SIG-M5 treated with dmso at 0.1 percent for 504 hours (cell line): Measurements from ENCODE around the gene ENTPD8.
"Not testable (repeated sequence)": the region's sequence is repeated elsewhere in the genome, so short reads cannot be mapped to it uniquely, and the experiment has no call there.

Experiments used
- DNase-seq: peaks from one replicate; lab custom pipeline; 2025; ENCODE audit not compliant: unreplicated experiment; lab: John Stamatoyannopoulos, UW

Gene ENTPD8

DNA sequence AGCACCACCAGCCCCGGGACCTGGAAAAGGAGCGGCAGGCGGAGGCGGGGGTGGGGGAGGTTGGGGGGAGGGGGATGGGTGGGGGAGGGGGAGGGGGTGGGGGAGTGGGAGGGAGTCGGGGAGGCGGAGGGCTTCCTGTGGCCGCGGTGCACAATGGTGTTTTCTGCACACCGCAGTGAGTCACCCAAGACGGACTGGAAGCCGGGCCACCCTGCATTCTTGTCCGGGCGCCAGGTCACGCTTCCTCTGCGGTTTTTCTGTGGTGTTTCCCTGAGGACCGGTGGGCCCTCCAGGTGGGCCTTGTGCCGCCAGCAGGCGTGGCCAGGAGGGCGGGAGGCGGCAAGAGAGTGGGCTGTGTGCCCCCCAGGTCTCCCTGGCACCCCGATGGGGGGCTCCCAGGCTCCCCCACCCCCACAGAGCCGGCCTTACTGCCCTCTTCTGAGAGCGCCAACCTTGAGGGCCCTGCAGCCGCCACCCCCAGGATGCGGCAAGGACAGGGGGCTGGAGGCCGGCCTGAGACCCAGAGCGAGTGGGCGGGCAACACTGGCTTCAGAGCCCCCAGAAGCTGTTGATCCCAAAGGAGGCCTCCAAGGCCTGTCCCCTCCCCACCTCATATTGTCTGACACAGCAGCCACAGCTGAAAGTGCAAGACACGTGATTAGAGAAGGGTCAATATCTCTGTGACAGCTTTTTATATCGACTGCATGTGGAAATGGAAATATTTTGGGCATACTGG is 29.3 kb downstream of the ENTPD8 start:
- DNase-seq = no peak

DNA sequence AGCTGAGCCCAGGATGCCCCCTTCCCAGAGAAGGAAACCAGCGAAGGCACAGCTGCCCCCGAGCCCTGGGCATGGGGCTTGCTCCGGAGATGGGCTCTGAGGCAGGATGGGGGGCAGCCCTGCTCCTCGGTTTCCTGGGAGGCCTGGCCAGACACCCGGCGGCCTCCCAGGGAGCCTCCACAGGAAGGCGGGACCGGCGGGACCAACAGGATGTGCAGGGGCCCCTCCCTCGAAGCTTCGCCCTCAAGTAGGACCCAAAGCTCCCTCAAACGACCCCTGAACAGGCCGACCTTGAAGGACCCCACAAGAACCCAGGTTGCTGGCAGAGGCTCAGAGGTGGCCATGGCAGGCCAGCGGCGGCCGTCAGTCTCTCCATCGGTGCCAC is 29.9 kb downstream of the ENTPD8 start:
- DNase-seq = no peak

DNA sequence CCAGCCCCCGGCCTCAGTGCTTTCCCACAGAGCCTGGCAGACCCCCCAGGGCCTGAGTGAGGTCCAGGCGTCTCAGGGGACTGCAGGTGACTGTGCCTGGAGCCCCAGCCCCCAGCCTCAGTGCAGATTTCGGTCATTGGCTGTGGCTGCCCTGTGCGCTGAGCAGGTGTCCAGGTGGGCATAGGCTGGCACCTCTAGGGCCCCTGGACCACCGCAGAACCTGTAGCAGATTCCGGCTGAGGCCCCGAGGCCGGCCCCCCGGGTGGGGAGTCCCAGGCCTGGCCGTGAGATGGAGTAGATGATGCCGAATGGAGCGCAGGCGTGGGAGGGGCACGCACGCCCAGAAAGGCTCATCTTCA is 30.3 kb downstream of the ENTPD8 start:
- DNase-seq = no peak

DNA sequence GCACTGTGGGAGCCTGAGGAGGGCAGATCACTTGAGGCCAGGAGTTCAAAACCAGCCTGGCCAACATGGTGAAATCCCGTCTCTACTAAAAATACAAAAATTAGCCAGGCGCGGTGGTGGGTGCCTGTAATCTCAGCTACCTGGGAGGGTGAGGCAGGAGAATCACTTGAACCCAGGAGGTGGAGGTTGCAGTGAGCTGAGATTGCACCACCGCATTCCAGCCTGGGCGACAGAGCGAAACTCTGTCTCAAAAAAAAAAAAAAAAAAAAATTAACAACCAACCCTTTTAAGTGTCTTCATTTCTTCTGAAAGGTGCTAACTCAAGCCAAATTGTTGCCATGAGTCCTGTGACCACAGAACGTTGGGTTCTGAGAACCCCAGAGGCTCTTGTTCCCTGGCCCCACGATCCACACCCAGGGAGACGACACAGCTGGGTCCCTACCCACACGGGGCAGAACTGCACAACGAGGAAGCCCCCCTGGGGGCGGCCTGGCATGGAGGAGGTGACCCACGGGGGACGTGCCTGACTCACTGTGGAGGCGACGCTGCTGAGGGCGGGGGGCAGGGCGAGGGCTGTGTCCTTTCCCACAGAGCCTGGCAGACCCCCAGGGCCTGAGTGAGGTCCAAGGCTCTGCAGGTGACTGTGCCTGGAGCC is 30.8 kb downstream of the ENTPD8 start:
- DNase-seq = not testable (repeated sequence)

DNA sequence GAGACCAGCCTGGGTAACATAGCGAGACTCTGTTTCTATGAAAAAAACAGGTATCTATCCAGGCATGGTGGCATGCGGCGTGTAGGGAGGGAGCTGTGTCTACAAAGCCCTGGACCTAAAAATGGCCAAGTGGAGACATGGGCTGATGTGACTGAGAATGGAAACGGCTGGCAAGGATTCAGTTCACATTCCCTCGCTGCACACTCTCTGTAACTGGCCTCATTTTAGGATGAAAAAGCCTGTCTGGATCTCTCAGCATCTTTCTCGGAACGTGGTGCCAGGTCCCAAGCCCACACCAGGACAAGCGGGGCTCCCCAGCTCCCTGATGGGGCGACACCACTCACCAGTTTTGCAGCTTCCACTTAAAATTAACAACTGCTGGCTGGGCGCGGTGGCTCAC is 31.6 kb downstream of the ENTPD8 start:
- DNase-seq = no peak

DNA sequence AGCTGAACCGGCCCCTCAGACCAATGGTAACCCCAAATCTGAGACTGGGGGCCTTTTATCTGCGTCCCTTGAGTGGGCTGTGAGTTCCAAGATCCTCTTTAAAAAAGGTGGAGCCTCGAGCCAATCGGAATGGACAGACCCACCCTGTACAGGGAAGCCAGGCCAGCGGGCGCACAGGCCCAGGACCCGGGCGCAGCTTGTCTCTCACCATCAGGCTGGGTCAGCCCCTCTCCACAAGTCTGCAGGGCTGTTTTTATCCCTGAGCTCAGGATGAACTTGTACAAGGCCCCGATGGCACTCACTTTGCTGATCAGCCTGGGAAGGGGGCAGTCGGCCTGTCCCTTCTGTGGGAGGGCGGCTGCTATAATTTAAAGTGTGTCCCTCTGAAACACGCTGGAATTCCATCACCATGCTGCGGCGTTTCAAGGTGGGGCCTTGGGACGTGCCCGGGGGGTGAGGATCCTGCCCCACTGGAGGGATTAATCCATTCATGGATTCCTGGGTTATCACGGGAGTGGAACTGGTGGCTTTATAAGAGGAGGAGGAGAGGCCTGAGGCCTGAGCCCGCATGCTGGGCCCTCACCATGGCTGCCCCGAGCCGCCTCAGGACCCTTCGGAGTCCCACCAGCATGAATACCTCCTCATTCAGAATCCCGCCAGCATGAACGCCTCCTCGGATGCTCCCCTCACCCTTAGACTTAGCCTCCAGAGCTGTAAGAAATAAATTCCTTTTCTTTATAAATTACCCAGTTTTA is 32.3 kb downstream of the ENTPD8 start:
- DNase-seq = no peak

DNA sequence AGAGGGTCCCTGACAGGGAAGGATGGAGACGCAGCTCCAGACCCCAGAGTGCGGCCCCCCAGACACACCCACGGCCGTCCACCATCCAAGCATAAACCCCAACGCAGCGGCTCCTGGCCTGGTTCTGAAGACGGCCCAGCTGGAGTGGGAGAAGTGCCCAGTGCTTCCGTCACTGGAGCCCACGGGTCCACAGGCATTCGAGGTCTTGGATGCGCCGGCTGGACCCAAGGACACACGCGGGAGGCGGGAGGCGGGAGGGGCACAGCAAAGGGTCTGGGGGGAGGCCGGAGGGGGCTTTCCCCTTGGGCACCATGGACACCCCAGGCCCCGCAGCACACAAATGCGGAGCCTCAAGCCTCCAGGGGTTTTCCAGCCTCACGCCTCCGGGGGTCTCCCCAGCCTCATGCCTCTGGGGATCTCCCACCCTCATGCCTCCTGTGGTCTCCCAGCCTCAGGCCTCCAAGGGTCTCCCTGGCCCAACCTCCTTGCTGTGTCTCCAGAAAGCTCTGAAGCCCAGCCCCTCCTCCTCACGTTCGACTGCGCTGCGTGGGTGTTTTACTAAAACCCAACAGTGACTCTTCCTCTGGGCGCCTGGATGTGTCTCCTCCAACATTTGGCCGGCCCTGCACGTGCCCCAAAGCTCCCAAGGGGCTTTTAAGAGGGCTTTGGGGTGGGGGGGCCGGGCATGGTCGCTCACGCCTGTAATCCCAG is 33.4 kb downstream of the ENTPD8 start:
- no peak for DNase-seq

DNA sequence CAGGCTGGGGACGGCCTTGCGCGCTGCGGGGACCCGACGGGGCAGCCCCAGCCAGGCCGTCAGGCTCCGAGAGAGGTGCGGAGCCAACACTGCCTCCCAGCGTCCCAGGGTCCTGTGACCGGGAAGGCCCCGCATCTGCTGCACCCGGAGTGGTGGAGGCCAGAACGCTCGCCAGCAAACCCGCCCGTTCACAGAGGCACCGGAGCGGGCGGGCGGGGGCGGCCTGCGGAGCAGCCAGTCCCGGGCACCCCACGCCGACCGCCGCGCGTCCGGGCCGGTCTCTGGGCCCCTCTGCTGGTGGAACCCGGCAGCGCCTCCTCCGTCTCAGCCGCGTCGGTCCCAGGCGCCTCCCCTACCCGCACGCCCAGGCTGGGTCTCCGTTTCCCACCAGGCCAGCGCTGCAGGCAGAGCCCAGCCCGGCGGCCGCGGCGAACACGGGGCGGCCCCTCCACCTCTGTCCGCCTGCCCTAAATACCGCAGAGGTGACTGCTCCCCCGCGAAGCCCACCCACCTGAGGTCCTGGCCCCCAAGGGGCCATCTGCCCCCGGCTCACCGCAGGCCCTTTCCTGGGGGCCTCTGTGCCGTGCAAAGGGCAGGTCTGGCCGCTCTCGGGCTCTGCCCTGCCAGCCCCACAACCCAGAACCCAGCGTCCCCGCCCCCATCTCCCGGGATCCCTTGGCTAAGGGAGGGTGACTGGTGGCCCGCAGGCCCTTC is 34.1 kb downstream of the ENTPD8 start:
- DNase-seq = no peak

DNA sequence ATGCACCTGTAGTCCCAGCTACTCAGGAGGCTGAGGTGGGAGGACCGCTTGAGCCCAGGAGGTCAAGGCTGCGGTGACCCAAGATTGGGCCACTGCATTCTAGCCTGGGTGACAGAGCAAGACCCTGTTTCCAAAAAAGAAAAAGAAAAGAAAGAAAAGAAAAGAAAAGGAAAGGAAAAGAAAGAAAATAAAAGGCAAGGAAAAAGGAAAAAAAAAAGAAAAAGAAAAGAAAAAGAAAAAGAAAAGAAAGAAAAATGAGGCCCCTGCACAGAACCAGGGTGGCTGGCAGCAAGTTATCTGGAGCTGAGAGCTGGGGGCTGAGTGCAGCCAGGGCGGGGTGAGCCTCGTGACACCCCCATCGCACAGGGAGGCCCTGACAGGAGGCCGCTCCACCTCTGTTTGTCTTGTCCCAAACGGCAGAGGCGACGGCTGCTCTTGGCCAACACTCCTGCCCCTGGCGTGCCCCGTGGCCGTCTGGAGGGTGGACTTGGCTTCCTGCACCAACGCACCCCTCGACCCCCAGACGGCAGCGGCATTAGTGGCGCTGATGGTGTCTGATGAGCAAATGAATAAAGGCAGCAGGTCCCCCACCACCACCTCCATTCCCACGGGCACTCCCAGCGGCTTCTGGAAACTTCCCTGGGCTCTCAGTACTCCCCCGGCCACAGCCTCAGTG is 34.9 kb downstream of the ENTPD8 start:
- DNase-seq = no peak

DNA sequence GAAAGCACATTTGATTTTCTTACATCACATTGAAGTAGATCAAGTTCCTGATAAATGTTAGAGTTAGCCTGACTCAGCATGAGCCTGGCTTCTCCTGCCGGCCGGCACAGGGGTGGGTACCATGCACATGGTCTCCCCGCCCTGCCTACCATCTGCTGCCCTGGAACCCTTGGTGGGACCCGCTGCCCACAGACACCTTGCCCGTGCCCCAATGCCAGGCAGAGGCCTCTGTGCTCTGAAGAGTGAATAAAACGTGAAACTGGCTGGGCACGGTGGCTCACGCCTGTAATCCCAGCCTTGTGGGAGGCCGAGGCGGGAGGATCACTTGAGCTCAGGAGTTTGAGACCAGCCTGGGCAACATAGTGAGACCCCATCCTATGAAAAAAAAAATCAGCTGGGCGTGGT is 35.5 kb downstream of the ENTPD8 start:
- no peak for DNase-seq

DNA sequence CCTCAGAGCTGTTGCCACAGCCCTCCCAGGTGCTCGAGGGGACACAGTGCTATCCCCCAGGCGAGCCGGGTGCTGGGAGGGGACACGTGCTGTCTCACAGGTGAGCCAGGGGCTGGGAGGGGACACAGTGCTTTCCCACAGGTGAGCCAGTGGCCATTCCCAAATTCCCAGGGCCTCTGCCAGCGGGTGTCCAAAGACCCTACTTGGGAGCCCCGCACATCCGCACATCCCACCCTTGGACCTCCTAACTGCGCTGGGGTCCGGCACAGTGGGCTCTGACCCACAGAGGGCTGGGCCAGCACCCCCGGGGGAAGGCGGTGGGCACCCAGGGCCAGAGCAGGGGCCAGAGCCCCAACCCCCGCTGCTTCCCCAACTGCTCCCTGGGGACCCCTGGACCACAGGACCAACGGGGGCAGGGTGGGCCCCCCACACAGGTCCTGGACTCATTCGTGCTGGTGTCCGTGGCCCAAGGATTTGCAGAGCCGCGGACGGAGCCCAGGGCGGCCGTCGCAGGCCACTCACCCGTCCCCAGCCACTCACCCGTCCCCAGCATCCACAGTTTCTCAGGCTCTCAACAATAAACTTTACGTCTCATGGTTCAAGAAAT is 36.1 kb downstream of the ENTPD8 start:
- DNase-seq = no peak

DNA sequence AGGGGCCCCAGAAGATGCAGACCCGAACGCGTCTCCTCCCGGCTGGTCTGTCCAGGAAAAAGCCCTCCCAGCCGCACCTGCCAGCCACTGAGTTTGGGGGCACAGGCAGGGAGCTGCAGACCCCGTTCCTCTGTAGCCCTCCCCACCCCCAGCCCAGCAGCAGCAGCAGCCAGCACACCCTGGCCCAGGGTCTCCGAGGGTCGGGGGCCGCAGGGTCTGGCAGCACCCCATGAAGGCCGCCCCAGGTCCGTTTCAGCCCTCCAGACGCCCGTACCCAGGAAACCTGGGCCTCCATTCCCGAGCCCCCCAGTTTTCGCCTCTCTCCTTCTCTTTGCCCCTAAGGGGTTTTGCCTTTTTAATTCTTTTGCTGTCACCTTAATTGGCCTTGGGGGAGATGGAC is 37.9 kb downstream of the ENTPD8 start:
- DNase-seq = no peak

DNA sequence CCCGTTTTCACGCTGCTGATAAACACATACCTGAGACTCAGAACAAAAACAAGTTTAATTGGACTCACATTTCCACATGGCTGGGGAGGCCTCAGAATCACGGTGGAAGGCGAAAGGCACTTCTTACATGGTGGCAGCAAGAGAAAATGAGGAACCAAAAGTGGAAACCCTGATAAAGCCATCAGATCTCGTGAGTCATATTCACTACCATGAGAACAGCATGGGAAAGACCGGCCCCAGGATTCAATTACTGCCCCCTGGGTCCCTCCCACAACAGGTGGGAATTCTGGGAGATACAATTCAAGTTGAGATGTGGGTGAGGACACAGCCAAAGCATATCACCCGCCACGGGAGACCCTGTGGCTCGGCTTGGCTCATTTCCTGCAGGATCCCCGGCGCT is 38.4 kb downstream of the ENTPD8 start:
- peak; percentile 18 for DNase-seq

DNA sequence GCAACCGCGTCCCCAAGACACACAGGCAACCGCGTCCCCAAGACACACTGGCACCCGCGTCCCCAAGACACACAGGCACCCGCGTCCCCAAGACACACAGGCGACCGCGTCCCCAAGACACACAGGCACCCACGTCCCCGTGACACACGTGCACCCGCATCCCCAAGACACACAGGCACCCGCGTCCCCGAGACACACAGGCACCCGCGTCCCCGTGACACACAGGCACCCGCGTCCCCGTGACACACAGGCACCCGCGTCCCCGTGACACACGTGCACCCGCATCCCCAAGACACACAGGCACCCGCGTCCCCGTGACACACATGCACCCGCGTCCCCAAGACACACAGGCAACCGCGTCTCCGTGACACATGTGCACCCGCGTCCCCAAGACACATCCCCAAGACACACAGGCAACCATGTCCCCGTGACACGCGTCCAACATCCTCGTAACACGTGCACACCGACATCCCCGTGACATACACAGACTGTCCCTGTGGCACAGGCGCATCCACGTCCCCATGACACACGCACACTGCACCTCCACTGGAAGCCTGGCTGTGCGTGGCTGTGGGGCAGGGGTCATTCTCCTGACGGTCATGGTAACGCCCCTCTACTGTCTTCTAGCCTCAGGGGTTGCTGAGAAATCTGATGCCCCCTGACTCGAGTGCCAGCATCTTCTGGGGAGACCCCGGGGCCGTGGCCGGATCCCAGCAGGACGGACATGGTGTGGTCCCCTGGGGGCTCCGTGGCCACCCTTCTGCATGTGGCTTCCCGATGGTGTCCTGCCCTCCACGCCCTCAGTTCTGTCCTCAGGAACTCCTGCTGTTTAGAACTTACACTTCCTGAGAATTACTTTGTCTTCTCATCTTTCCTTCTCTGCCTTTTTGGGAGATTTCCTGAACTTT is 42.3 kb downstream of the ENTPD8 start:
- DNase-seq = no peak

DNA sequence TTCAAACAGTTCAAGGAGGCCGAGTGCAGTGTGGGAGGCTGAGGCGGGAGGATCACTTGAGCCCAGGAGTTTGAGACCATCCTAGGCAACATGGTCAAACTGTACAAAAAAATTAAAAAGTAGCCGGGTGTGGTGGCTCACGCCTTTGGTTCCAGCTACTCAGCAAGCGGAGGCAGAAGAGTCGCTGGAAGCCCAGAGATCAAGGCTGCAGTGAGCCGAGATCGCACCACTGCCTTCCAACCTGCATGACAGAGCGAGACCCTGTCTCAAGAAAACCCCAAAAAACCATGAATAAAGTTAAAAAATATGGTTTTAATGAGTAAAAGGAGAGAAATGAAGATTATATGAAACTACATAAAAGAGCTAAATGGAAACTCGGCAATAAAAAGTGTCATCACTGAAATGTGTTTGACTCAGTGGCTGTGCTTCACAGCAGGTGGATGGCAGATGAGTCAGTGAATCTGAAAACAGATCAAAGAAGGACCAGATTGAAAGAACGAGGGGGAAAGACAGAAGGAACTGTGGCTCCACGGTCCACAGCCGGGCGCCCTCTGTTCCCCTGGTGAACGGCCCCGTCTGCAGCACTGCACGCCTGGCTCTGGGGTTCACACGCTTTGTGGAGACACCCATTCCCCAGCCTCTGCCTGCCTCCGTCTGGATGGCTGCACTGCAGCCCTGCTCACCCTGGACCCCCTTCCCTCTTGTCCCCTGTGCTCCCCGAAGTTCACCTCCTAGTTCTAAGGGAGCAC is 43.3 kb downstream of the ENTPD8 start:
- no peak for DNase-seq

DNA sequence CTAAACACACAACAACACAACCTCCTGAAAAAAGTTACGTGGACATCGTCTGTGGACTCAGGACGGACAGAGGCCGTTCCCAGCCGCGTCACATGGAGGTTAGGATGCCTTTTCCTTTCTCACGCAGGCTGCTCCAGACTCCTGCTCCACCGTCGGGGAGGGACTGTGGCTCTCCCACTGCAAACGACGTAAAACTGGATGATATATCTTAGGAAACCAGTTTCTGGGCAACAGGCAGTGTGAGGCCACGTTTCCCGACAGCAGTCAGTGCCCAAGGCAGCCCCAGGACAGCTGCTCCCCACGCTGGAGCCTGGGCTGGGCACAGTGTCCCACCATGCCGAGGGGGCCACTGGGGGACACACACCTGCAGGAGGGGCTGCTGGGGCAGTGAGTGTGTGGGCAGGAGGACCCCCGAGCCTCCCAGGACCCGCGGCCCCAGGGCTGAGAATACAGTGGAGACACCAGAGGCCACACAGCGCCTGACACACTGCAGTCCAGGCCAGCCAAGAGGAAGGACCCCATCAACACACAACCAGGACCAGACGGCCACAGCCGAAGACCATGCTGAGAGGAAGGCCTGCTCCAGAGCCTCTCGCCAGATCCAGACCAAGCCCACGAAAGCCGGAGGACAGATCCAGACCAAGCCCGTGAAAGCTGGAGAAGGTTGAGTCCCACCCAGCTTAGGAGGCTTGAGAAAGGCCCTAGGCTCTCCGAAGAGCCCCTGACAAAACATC is 44.4 kb downstream of the ENTPD8 start:
- DNase-seq = no peak

DNA sequence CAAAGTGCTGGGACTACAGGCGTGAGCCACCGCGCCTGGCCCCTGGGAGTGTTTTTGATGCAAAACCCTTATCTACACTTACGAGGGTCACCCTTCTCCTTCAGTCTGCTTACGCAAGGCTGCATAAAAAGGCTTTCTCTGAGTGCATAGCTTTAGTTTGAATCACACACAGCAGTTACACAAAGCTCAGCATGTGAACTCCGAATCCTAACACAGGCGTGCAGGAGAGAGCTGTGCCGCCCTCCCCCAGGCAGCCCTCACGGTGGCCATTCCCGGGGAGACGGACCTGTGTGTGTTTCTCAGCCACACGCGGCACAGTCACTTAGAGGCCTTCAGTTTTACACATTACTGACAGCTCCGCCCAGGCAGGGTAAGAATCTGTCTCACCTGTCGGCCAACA is 44.9 kb downstream of the ENTPD8 start:
- DNase-seq = no peak

DNA sequence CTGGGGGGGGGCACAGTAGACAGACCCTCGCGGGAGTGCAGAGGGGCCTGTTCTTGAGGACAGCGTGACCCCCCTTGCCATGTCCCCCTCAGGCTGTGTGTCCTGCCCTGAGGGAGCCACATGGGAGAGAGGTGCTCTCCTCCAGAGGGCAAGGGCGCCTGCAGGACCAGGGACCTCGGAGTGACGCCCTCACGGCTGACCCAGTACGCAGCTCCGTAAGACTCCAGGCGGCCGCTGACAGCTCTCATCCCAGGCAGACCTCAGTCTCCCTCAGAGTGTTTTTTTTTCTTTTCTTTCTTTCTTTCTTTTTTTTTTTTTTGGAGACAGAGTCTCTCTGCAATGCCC is 45.5 kb downstream of the ENTPD8 start:
- no peak for DNase-seq
